ENCODE data around the gene NAA80. TPM values are rescaled to one million over a fixed set of nuclear protein-coding genes. Genes with fewer than 3 reads are reported as not detected.

Gene NAA80
- total and polyA plus RNA-seq, 10 of the 15 experiments (the other 5 are each of a cell fraction or from before 2014, with no cell fraction given), result 0.48 to 12.7 (median 6.7) TPM

DNA sequence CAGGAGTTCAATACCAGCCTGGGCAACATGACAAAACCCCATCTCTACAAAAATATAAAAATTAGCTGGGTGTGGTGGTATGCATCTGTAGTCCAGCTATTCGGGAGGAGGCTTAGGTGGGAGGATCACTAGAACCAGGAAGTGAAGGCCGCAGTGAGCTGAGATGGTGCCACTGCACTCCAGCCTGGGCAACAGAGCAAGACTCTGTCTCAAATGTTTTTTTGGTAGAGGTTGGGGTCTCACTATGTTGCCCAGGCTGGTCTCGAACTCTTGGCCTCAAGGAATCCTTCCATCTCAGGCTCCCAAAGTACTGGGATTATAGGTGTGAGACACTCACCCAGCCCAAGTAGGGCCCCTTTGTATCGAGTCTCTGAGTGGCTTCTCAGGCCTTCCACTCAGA lies 5.1 kb downstream of the NAA80 start:
- no peaks in the 10 kb centered on the region for H3K27me3 ChIP-seq (replicated peaks in 1 of 2; ENCODE audit: control insufficient read depth in 2 of 2, insufficient read depth in 2 of 2, low read length in 1 of 2)
- H3K27ac ChIP-seq (ENCODE audit: control insufficient read depth, insufficient read depth), result no peak overlapping the region
- peaks cover 0 to 11% of the 10 kb centered on the region in 2 experiments; a peak in 2 of 4 replicates for H3K36me3 ChIP-seq (ENCODE audit: control insufficient read depth in 2 of 2, insufficient read depth in 2 of 2, low read length in 1 of 2)
- no peaks in the 10 kb centered on the region for H4K20me1 ChIP-seq (ENCODE audit: control insufficient read depth, insufficient read depth)
- H2AFZ ChIP-seq (ENCODE audit: control insufficient read depth, low read depth, low read length), result no peak overlapping the region
- ChIA-PET CTCF (no interaction called here), POLR2A (no interaction called here), RAD21 (ENCODE audit: unreplicated experiment) (no interaction called here), SMC1A (ENCODE audit: uncharacterized antibody, unreplicated experiment) (no interaction called here)
- in situ Hi-C loops (cut with MboI) (no loop called here), intact Hi-C loops (cut with micrococcal nuclease; ENCODE audit: unreplicated experiment) (no loop called here)
- WGBS (ENCODE audit: insufficient coverage, insufficient replicate concordance, low lambda C conversion rate, missing lambda C conversion rate), result 80% methylated on average over 4 of the region's 4 CpGs
- H3K4me2 ChIP-seq (ENCODE audit: control insufficient read depth, insufficient read depth), result no peak overlapping the region
- H3K4me3 ChIP-seq, result no peak overlapping the region
- peaks cover 21% of the 10 kb centered on the region for H3K79me2 ChIP-seq (ENCODE audit: control insufficient read depth, insufficient read depth, low read length)
- BruUV-seq (replicated peaks), result no TSS peak
- H3K9me3 ChIP-seq (replicated peaks; ENCODE audit: control insufficient read depth, insufficient read depth, low read length), result no peaks in the 10 kb centered on the region
- DNase-seq (ENCODE audit: low read depth, low spot score) (no peak), ATAC-seq (no peak), FAIRE-seq (no peak)
- H3K4me1 ChIP-seq (ENCODE audit: control insufficient read depth, insufficient read depth, low read length), result peaks cover 7% of the 10 kb centered on the region
- no peak for TF ChIP-seq TCF3 (IDR thresholded peaks at IDR 0.05; ENCODE audit: borderline replicate concordance, insufficient read depth, low read depth, low read length)
- TF ChIP-seq, protein P1, sequence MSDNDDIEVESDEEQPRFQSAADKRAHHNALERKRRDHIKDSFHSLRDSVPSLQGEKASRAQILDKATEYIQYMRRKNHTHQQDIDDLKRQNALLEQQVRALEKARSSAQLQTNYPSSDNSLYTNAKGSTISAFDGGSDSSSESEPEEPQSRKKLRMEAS (IDR thresholded peaks at IDR 0.05; ENCODE audit: low read depth, low read length), result no peak
- no peak for TF ChIP-seq SMC3 (IDR thresholded peaks at IDR 0.05; ENCODE audit: borderline replicate concordance, low read length)
- no peak for TF ChIP-seq CBX5 (IDR thresholded peaks at IDR 0.05; ENCODE audit: low read depth)
- TF ChIP-seq KLF5 (IDR thresholded peaks at IDR 0.05; ENCODE audit: partially characterized antibody), result no peak
- no peak for TF ChIP-seq ATF3 (IDR thresholded peaks at IDR 0.05; ENCODE audit: borderline replicate concordance, extremely low read depth, low read depth, low read length)
- no peak for TF ChIP-seq MEF2A (IDR thresholded peaks at IDR 0.05; ENCODE audit: insufficient read depth, low read depth, low read length)
- TF ChIP-seq BACH1 (IDR thresholded peaks at IDR 0.05; ENCODE audit: borderline replicate concordance), result no peak
- TF ChIP-seq CHD2 (IDR thresholded peaks at IDR 0.05; ENCODE audit: borderline replicate concordance, low read depth, low read length), result no peak
- TF ChIP-seq RUNX3 (IDR thresholded peaks at IDR 0.05; ENCODE audit: low read length), result no peak
- no peak for TF ChIP-seq MXI1 (IDR thresholded peaks at IDR 0.05; ENCODE audit: low read depth, low read length)
- no peak for TF ChIP-seq ZNF24 (IDR thresholded peaks at IDR 0.05)
- H3K9ac ChIP-seq (ENCODE audit: control insufficient read depth, insufficient read depth, low read length), result no peak overlapping the region

Data from GM12878 (cell line).